Activated CD4-positive, alpha-beta T cell treated with anti-CD3 and anti-CD28 coated beads for 24 hours (primary cell): ENCODE measurements around the gene SMAD6.
"Not testable (repeated sequence)": the region's sequence is repeated elsewhere in the genome, so short reads cannot be mapped to it uniquely, and the experiment has no call there.

ENCODE experiments used
- DNase-seq, 2 donors: peaks; one replicate each; pipeline ENCODE4 v3.0.0-alpha.2; 2020; ENCODE audit warnings: low read depth in 2 of 2

SMAD6 gene

DNA sequence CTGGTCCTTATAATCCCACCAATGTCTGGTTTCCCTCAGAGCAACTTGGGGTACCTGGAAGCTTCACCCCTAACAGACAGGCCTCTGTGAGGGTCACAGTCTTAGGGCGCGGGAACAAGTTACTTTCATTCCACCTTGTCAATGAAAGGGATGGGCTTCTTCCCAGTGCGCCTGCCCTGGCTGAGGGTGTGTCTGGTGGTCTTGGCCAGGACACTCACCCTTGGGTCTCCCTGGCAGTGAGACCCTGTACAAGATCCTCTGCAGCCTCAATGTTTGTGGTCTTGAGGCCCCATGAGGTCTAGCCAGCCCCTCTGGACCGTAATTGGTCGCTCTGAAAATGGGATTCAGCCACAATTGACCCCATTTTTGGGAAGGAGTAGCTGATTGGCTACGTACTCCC, 40.2 kb downstream of the SMAD6 start:
- DNase-seq = no peak

DNA sequence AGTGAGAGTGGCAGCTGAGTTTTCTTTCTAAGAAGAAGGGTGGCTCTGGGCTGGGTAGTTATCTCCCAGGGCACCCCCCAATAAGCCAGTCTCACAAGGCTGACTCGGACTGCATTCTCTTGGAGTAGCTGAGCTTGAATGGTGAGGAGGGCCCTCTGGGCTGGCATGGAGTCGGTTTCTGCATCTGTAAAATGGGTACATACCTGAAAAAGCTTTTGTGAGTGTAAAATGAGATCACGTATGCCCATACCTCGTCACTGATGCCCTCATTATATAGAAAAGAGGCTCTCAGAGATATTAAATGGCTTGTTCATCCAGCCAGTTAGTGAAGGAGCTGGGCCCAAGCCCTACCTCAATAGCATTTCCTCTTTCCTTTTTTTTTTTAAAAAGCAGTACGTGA, 41.2 kb downstream of the SMAD6 start:
- no peak for DNase-seq

DNA sequence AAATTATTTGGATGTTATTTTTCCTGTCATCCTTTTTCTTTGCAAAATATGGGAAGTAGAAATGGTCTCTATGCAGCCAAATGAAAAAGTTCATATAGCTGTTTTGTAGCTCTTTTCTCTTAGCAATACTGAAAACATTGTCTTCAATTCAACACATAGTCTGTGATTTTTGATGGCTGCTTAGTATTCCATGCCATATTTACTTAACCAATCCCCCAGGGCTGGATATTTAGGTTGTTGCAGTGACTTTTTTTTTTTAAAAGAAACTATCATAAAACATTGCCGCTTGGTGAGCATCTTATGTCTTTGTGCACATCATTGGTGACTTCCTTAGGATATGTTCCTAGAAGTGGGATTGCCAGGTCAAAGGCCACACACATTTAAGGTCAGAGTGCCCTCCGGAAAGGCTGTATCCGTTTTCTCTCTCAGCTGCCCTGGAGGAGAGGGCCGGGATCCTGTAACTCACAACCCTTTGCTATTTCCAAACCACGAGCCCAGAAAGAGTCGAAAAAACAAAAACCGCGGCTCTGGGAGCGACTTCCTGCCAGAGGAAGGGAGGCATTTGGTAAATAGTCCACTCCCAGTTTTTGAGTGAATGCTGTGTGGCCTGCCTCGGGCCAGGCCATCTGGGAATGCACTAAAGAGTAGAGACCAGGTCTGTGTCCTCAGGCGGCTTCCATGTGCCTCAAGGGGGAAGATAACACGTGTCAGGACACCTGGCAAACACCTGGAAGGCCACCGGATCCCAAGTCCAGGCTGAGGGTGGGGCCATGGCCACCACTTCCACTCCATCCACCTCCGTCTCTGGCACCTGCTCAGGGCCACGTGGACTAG, 41.9 kb downstream of the SMAD6 start:
- no peak for DNase-seq

DNA sequence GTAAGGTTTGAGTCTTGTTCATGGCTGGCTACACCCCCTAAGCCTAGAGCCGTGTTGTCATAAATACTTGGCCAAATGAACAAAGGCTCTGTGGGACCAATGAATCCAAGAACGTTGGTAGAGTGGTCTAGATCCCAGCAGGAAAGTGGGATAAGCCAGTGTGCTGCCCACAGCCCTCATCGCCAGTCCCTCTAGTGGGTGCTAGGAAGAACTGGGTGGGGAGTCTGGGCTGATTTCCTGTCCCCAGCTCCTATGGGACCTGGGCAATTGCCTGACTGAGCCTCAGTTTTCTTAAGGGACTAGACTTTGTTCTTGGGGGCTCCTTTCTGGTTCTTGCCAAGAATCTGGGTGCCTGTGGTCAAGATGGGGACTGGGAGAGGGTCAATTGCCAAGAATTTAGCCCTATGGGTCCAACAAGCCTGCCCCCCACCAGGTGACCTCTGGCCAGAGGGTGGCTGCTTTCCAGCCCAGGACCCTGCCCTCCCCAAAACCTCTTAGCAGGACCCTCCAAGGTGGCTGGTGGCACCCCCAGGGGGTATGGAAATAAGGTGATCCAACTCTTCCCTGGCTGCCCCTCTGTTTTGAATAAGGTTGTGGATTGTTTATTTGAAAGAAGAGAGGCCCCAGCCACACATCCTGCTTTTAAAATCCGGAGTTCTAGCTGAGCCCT, 42.7 kb downstream of the SMAD6 start:
- no peak for DNase-seq

DNA sequence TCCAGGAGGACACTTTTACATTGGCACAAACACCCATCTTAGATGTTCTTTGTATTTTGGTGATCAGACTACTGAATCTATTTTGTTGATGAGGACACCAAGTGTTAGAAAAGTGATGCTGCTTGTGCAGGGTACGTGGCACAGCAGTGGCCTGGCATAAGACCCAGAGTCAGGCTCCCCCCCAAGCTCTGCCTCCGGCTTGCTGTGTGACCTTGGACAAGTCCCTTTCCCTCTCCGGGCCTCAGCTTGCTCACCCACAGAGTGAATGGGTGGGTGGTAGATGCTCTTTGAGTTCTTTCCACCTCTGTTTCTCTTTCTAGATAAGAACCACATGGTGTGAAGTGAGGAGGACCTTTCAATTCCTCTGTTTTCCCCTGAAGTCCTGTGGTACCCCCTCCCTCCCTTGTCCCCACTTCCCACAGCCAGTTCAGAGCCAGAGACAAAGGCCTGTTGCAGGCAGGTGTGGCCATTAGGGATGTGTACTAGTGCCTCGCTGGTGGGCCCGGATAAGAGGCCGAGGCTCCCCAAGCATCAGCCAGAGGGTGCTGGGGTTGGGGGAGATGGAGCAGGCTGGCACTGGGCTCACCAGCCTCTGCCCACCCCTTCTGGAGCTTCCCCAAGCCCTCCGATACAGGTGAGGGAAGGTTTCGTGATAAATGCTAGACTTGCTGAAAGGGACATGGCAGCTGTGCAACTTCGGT, 43.6 kb downstream of the SMAD6 start:
- no peak for DNase-seq

DNA sequence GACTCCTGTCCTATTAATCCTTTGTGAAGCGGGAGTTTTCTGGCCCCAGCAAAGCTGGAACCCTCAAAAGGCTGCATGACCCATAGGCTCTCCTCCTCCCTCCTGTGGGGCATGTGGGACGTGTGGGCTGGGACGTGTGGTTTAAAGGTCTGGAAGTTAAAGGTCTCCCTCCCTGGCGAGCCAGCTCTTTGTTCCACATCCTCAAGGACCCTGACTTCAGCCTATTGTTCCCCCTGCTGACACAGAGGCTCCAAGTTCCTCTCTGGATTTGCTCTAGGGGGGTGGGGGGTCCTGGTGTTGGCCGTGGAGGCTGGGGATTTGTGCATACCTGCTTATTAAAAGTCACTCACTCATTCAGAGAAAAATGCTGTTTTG, 44.2 kb downstream of the SMAD6 start:
- DNase-seq = no peak

DNA sequence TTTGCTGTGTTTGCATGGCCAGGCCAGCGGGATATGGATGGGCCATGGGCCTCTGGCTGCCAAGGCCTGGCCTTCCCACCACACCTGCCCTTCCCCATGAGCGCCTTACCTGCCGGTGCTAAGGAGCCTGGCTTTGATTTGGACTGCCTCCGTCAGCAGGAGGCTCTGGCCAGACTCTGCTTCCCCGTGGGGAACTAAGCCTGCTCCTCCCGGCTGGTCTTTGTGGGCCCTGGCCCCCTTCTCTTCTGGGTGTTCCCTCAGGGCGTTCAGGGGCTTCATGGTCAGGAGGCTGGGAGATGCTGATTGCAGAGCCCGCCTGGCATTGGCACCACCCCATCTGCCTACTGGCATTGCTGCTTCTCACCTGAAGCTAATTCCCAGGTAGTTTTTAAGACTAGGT, 45.2 kb downstream of the SMAD6 start:
- DNase-seq = no peak

DNA sequence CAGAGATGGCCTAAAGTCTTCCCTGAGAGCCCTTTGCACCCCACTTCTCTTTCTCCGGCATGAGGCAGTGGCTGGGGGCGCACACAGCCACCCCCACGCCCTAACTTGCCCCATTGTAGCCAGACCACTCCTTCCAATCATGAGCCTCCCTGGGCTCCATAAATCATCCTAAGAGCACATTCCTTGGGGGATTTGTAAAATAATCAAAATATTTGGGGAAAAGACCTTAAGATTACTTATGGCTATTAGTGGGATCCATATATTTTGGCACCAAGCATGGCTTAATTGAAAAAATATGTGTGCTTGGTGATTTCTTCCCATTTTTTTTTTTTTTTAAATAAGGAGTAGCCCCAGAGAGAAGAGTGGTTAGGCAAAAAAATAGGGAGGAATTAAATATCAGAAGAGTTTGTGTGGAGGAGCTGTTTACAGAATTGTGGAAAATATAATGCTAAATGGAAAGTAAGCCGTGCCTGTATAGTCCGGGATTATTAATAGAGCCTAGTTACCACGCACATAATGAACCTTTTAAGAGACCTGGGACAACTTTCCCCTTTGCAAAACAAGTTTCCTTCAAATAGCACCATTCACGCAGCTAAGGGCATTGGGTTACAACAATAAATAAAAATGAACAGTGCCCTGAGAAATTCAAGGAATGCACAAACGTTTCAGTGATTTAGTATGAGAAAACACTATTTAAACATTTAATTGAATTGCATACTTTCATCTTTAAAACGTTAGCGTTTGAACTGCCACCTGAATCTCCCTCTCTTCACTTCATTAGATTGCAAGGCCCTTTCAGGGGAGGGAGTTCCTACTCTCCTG, 46.1 kb downstream of the SMAD6 start:
- DNase-seq = no peak

DNA sequence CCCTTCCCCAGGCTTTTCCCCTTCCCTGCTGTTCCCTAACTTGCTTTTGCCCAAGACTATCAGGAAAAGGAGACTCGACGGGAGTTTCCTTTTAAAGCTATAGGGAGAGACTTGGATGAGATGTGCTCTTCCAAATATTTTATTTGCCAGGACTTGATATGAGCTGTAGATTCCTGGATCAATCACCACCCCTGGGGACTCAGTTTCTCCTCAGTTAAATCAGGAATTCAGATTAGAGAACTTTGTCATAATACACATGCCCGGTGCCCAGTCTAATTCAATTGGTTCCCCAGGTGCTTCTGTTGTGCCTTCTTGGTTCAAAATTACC, 46.6 kb downstream of the SMAD6 start:
- no peak for DNase-seq

DNA sequence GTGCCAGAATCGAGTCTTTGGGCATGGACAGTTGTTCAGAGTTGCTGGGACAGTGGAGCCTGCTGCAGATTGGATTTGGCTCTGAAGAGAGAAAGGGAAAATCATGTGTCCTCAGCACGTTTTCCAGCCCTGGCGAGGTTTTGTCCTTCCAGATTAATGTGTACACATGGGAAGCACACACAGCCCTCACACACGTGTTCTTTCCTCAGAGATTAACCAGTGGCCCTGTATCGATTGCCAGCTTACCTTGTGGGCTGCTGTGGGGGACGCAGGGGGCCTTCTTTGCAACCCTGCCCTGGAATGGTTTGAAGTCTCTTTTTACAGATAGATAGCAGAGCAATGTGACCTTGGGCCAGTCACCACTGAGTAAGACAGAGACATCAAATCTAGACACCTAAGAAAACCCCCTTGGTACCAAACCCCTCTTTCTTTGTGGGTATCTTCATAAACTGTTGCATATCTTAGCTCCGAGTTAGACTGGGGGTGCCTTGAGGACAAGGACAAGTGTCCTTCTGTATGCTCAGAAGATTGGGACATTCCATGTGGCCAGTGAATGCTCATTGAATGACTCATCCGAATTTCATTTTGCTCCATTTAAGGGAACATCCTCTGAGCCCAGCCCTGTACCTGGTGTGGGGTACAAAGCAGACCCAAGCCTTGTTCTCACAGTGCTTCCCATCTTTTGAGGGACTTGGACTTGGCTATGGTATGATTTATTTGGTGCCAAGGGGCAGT, 48.0 kb downstream of the SMAD6 start:
- no peak for DNase-seq

DNA sequence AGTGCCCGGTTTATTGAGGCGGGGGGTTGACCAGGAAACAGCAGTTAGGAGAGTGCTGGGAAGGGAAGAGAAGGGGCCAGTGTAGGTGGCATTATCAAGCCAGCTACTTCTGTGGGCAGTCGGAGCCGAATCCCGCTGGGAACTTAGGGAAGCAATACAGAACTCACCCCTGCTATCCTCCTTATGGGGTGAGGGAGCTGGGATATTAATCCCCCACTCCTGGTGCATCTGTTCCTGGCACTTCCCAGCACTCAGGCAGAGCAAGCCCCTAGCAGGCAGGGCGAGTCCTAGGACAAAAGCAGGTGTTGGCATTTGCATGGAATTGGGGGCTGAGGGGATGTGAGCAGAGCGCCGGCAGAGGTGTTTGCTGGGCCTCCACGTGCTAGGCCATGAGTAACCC, 48.6 kb downstream of the SMAD6 start:
- no peak for DNase-seq

DNA sequence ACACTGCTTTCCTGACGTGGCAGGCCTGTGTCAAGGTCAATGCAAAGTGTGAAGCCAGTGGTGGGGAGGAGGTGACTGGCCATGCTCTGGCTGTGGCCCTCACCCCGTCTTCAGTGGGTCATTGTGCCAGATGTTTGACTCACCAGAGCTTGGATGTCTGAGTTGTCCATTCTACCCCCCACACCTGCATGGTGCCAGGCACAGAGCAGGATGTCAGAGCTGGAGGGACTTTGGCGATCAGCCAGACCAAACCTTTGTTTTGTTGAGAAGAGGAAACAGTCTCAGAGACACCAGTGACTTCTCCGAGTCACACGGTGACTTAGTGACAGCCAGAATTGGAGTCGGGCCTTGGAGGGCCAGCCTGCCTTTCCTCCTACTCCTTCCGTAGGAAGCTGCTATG, 49.5 kb downstream of the SMAD6 start:
- no peak for DNase-seq

DNA sequence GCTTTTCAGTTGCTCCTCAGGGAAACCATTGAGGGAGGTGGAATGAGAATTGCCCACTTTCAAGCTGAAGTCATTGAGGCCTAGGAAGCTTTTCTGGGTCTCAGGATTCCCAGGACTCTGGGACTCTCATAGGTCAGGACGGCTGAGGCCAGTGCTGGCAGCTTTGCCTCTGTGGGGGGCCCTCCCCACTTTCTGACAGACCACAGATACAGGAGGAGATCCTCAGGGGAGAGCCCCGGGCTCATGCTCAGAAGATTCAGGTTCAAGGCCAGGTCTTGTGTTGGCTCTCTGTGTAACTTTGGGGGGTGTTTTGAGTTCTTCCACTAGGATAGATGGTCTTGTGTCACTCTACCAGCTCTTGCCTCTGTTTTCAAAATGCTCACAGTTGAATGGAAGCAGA, 50.0 kb downstream of the SMAD6 start:
- no peak for DNase-seq

DNA sequence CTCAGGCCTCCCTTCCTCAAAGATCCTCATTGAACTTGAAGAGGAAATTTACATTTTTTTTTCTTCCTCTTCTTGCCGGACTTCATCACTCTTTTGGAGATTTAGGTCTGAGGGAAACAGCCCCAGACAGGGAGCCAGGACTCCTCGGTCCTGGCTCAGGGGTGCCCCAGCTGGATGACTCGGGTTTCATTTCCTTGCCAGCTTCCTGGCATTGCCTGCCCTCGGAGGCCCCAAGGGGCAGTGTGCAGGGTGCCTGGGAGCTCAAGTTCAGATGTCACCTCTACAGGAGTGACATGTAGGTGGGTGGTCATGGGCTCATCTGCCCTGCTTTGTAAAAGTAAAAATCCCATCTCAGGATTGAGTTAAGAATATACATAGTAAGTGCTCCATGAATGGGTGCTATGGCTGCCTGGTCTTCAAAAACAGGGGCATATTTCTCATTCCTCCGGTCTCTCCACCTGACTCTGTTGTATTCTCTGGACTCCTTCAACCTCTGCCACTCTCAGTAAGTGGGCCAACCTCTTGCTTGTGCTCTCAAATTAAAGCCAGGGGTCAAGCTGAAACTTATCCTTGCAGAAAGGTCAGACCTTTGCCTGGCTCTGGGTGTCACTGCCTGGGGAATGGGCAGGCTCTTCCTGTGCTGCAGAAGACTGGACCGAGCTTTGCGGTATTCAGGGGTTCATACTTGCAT, 51.8 kb downstream of the SMAD6 start:
- DNase-seq = no peak

DNA sequence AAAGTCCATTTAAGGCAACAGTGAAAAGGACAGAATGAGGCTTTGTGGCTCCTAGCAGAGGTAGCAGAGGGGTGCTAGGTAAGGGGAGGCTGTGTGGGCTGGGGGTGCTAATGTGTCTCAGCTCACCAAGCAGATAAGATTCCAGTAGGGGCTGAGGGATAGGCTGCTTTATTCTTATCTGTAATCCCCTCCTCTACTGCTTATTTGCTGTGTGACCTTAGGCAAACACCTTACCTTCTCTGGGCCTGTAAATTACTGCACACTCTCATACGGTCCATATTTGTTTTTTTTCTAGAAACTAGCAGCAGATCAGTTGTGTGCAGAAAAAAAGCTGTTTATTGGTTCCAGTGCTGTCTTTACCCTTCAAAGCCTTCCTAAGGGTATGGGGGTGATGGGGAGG, 52.8 kb downstream of the SMAD6 start:
- no peak for DNase-seq

DNA sequence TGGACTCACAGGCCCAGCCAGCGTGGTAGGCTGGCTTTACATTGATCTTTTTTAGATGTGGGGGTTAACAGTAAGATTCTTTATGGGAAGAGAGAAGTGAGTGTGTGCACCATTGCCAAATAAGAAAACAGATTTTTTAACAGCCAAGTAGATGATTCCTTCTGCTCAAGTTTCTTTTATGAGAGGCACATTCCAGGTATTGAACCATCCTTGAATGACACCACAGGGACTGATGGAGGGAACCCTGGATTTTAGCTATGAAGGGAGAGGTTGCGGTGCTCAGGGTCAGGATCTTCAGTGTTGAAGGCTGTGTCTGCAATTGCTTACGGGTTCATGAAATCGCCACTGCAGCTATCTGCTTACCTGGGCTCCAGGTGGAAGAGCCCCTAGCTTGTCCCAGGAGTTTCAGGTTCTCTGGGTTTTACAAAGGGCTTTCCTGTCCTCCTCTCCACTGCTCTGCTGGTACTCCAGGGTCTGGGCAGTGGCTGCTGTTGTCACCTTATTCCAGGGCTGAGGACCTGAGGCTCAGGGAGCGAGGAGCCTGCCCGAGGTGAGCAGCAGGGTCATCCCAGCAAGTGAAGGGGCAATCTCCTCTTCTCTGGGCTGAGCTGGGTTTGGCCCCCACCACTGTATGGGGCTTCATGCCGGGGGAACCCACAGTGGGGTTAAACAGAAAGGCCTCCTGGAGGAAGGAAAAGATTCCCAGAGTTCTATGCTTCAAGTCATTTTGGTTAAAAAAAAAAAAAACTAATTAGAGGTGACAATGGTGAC, 53.4 kb downstream of the SMAD6 start:
- no peak for DNase-seq

DNA sequence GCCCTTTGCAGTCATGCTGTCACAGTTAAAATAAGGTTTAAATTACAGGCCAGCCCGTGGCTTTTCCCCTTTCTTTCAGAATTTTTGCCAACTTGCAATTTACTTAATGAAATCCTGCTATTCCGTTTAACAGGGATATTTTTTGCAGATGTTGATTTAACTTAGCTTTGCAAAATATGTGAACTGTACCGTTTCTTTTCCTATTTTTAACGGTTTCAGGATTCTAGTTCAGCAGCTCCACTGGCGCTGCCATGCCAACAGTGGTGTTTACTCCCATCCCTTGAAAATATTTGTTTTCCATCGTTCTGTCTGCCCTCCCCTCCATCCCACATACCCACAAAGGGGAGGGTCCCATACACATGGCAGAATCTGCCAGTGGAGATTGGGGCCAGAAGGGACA, 54.3 kb downstream of the SMAD6 start:
- no peak for DNase-seq

DNA sequence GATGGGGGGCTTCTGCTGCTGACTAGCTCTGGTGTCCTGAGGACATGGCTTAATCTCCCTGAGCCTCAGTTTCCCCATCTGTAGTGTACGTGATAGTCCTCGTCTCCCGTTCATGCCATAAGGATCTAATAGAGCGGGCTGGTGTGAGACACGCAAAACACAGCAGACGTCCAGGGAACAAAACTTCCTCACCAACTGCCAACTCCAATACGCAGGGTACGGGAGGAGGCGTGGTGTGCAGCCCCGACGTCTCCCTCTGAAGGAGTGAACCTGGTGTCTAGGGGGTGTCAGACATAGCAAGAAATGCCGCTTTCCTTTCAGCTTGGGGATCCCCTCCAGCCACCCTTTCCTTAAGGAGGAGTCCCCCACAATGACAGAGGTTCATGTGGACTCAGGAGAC, 55.0 kb downstream of the SMAD6 start:
- no peak for DNase-seq

DNA sequence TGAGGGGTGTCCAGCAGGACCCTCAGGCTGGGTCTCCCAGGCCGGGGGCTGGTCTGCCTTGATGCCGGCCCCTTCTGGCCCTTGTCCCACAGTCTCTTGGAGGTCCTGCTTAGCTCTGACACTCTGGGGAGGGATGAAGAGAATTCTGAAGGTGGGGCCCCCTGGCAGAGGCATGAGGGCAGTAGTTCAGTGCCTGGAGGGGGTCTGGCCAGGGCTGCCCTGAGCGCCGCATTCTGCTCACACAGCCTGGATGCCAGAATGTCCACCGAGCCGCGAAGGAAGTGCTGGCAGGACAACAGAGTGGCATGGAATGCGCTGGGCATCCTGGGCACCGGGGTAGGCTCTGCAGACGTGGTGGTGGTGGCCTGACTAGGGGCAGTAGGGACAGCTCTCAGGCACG, 55.5 kb downstream of the SMAD6 start:
- DNase-seq = no peak

DNA sequence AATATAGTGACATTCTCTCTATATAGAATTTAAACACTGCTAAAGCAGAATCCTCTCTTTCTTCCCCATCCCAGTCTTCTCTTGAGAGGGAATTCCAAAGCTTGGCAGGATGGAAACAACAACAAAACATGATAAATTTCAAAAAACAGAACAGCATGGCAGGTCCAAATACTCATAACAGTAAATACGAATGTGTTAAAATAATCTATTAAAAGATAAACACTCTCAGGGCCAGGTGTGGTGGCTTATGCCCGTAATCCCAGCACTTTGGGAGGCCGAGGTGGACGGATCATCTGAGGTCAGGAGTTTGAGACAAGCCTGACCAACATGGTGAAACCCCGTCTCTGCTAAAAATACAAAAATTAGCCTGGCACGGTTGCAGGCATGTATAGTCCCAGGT, 56.2 kb downstream of the SMAD6 start:
- not testable (repeated sequence) for DNase-seq
